ENCODE results near the gene SLC44A3. TPM values are rescaled to one million over a fixed set of nuclear protein-coding genes. Genes with fewer than 3 reads are reported as not detected.

SLC44A3 gene
- total and polyA plus RNA-seq, 9 of the 15 experiments (the other 6 are each of a cell fraction or from before 2014, with no cell fraction given), result not detected

DNA sequence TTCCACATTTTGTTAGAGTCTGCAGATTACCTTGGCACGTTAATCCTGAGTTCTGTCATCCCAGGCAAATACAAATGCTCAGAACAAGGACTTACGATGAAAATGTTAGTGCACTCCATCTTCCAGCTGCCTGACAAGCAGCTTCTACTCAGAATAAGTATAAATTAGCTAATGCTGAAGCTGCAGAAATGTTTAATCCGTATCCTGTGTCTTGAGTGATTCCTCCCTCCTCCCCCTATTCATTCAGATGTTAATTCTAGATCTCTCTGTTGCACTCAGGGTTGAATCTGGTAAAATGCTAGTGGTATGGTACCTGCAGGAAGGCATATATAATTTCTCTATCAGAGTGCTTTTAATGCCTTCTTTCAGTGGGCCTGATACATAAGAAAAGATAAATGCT lies 66.9 kb downstream of the SLC44A3 start:
- ChIA-PET CTCF (ENCODE audit: low intra/inter-chr PET ratio) (interaction anchor here (0.9 kb wide), 1 partner anchor 156 kb away, joined by 3 read pairs; no protein-coding TSS in a partner anchor), POLR2A (no interaction called here)
- DNase-seq (ENCODE audit: extremely low read depth in 1 of 4, low spot score in 3 of 4), result no peak
- Histone ChIP-seq H3K27ac (ENCODE audit: extremely low read depth, low read depth, low read length) (no peak overlapping the region), H3K4me1 (replicated peaks in 1 of 2; ENCODE audit: control insufficient read depth in 2 of 2, insufficient read depth in 2 of 2, low read length in 2 of 2) (no peaks in the 10 kb centered on the region), H3K4me2 (ENCODE audit: insufficient read depth, low read length) (no peak overlapping the region), H3K79me2 (ENCODE audit: control insufficient read depth, insufficient read depth, low read length) (no peaks in the 10 kb centered on the region), H3K9me1 (ENCODE audit: control insufficient read depth, insufficient read depth, low read length) (no peaks in the 10 kb centered on the region), H4K20me1 (replicated peaks; ENCODE audit: control insufficient read depth, insufficient read depth, low read length) (no peaks in the 10 kb centered on the region), H3K27me3 (ENCODE audit: control insufficient read depth in 2 of 2, insufficient read depth in 2 of 2, low read length in 2 of 2) (peaks cover 10 to 33% of the 10 kb centered on the region in 2 experiments), H3K9ac (ENCODE audit: insufficient read depth in 1 of 2, low read depth in 2 of 2, low read length in 2 of 2) (no peak overlapping the region), H2AFZ (ENCODE audit: low read depth, low read length) (no peak overlapping the region), H3K4me3 (no peak overlapping the region), H3K9me3 (replicated peaks; ENCODE audit: control insufficient read depth, insufficient read depth, low read depth, low read length) (no peaks in the 10 kb centered on the region), H3K36me3 (ENCODE audit: control insufficient read depth, insufficient read depth, low read length) (no peaks in the 10 kb centered on the region)
- BruUV-seq (replicated peaks), result no TSS peak
- FAIRE-seq, result no peak
- in situ Hi-C loops (cut with MboI), result no loop called here
- TF ChIP-seq STAG1 (CRISPR knock-in tag; IDR thresholded peaks at IDR 0.05; ENCODE audit: borderline replicate concordance), result no peak
- no peak for TF ChIP-seq DIDO1 (tag; IDR thresholded peaks at IDR 0.05; ENCODE audit: low read depth)
- no peak for TF ChIP-seq POLR3G (IDR thresholded peaks at IDR 0.05; ENCODE audit: extremely low read depth, insufficient read length, insufficient replicate concordance)
- no peak for TF ChIP-seq ESRRA (IDR thresholded peaks at IDR 0.05; ENCODE audit: borderline replicate concordance, low read depth)
- TF ChIP-seq GTF2E2 (tag; IDR thresholded peaks at IDR 0.05), result no peak
- no peak for TF ChIP-seq KDM5B (IDR thresholded peaks at IDR 0.05; ENCODE audit: insufficient replicate concordance, low read depth, low read length)
- TF ChIP-seq TBP (optimal IDR thresholded peaks at IDR 0.05; ENCODE audit: low read depth, low read length), result no peak
- TF ChIP-seq HCFC1 (IDR thresholded peaks at IDR 0.05; ENCODE audit: low read depth, low read length), result no peak
- TF ChIP-seq HNRNPUL1 (IDR thresholded peaks at IDR 0.05; ENCODE audit: low read length), result no peak
- no peak for TF ChIP-seq ZFP36 (IDR thresholded peaks at IDR 0.05; ENCODE audit: low read depth, low read length, partially characterized antibody)
- no peak for TF ChIP-seq ZNF583 (CRISPR knock-in tag; IDR thresholded peaks at IDR 0.05)
- TF ChIP-seq ZKSCAN3 (CRISPR knock-in tag; IDR thresholded peaks at IDR 0.05), result no peak
- WGBS (ENCODE audit: insufficient coverage, low coverage, missing lambda C conversion rate), result 2% methylated on average over 3 of the region's 3 CpGs
- intact Hi-C loops (cut with micrococcal nuclease), result no loop called here
- ATAC-seq, result no peak

Measured in K562 (cell line).